Common myeloid progenitor, CD34-positive (primary cell): ENCODE measurements around the gene BSG.

ENCODE experiments used
- CTCF ChIA-PET: fragments of 350-600 bp; sonication (Branson Sonifier 250); formaldehyde crosslinking; loops from one replicate; lab custom pipeline; 2021; ENCODE audit warnings: antibody characterized with exemption; lab: Charles Lee
- POLR2A ChIA-PET: fragments of 350-600 bp; sonication (Branson Sonifier 250); formaldehyde crosslinking; loops from one replicate; lab custom pipeline; 2021; ENCODE audit warnings: antibody characterized with exemption; lab: Charles Lee
- DNase-seq, 3 donors: peaks; one replicate each; pipeline versions ENCODE4 v3.0.0 to v3.0.0-alpha.2; 2013
- H3K27ac ChIP-seq, 2 experiments: 1 replicate in 1 of 2; 2 replicates in 1 of 2; pipeline ENCODE4 v1.7.0; 2013; ENCODE audit warnings: inconsistent platforms in 2 of 2, low read length in 2 of 2, mild to moderate bottlenecking in 2 of 2, low read depth in 1 of 2, moderate library complexity in 1 of 2; ENCODE audit not compliant: severe bottlenecking in 2 of 2, insufficient read depth in 1 of 2, poor library complexity in 1 of 2
- H3K27me3 ChIP-seq, 5 experiments: replicated peaks in 2 of 5; 1 replicate in 3 of 5; 2 replicates in 2 of 5; pipeline versions ENCODE4 v1.6.1 to v1.7.0; 2013; ENCODE audit warnings: low read length in 4 of 5, mild to moderate bottlenecking in 2 of 5, moderate library complexity in 2 of 5, inconsistent platforms in 1 of 5; ENCODE audit not compliant: insufficient read depth in 5 of 5, control insufficient read depth in 4 of 5
- H3K36me3 ChIP-seq, 4 experiments: 1 replicate in 2 of 4; 2 replicates in 2 of 4; pipeline versions ENCODE4 v1.6.1 to v1.7.0; 2013; ENCODE audit warnings: low read length in 3 of 4, control low read depth in 1 of 4, mild to moderate bottlenecking in 1 of 4; ENCODE audit not compliant: control insufficient read depth in 4 of 4, insufficient read depth in 4 of 4
- H3K4me1 ChIP-seq, 4 experiments: 1 replicate in 3 of 4; 2 replicates in 1 of 4; pipeline versions ENCODE4 v1.6.1 to v1.7.1; 2013; ENCODE audit warnings: low read length in 3 of 4, mild to moderate bottlenecking in 3 of 4, control low read depth in 1 of 4, inconsistent platforms in 1 of 4, moderate library complexity in 1 of 4; ENCODE audit not compliant: control insufficient read depth in 4 of 4, insufficient read depth in 4 of 4; ENCODE audit errors: control extremely low read depth in 1 of 4
- H3K4me3 ChIP-seq, 7 experiments: 1 replicate in 4 of 7; 2 replicates in 3 of 7; pipeline versions ENCODE4 v1.5.1 to v1.7.0; 2013; ENCODE audit warnings: mild to moderate bottlenecking in 7 of 7, low read length in 6 of 7, moderate library complexity in 6 of 7, inconsistent platforms in 2 of 7, low read depth in 2 of 7, control low read depth in 1 of 7; ENCODE audit not compliant: insufficient read depth in 4 of 7, control insufficient read depth in 1 of 7; ENCODE audit errors: extremely low read depth in 1 of 7
- H3K9me3 ChIP-seq, 5 experiments: 1 replicate in 4 of 5; 2 replicates in 1 of 5; pipeline versions ENCODE4 v1.6.1 to v1.7.1; 2013; ENCODE audit warnings: low read length in 4 of 5, mild to moderate bottlenecking in 2 of 5, inconsistent platforms in 1 of 5, low read depth in 1 of 5, moderate library complexity in 1 of 5; ENCODE audit not compliant: control insufficient read depth in 4 of 5, insufficient read depth in 2 of 5; ENCODE audit errors: control extremely low read depth in 1 of 5
- WGBS: methylation state at CpG from one replicate; pipeline ENCODE4 v1.1.5; 2013; ENCODE audit not compliant: insufficient coverage; 5-methylcytosine and 5-hydroxymethylcytosine counted together

Gene BSG

GRCh38 chr19:535017-535835, 37.2 kb upstream of the BSG start:
- peaks cover 9 to 41% (median 30%) of the 10 kb centered on the region in 4 experiments for H3K36me3 ChIP-seq
- no peak overlapping the region for H3K4me3 ChIP-seq
- H3K9me3 ChIP-seq, result no peaks in the 10 kb centered on the region
- no peaks in the 10 kb centered on the region for H3K27me3 ChIP-seq
- POLR2A ChIA-PET, result no interaction called here
- DNase-seq, result no peak
- no peak overlapping the region for H3K27ac ChIP-seq
- WGBS, result 95% methylated on average over 12 of the region's 16 CpGs
- peaks cover 0 to 27% (median 22%) of the 10 kb centered on the region in 4 experiments for H3K4me1 ChIP-seq
- CTCF ChIA-PET, result no interaction called here

GRCh38 chr19:536031-536880, 36.1 kb upstream of the BSG start:
- DNase-seq, result no peak
- Histone ChIP-seq H3K4me1 (peaks cover 0 to 20% (median 16%) of the 10 kb centered on the region in 4 experiments), H3K27ac (no peak overlapping the region), H3K36me3 (peaks cover 9 to 42% (median 31%) of the 10 kb centered on the region in 4 experiments), H3K27me3 (no peaks in the 10 kb centered on the region), H3K9me3 (no peaks in the 10 kb centered on the region), H3K4me3 (no peak overlapping the region)
- CTCF ChIA-PET, result no interaction called here
- POLR2A ChIA-PET, result no interaction called here
- WGBS, result 94% methylated on average over 53 of the region's 55 CpGs

GRCh38 chr19:536881-537404, 35.5 kb upstream of the BSG start:
- ChIA-PET POLR2A (no interaction called here), CTCF (no interaction called here)
- peaks cover 0 to 20% (median 15%) of the 10 kb centered on the region in 4 experiments for H3K4me1 ChIP-seq
- H3K9me3 ChIP-seq, result no peaks in the 10 kb centered on the region
- no peak overlapping the region for H3K27ac ChIP-seq
- no peak overlapping the region for H3K4me3 ChIP-seq
- DNase-seq, result no peak
- 97% methylated on average over 17 of the region's 26 CpGs for WGBS
- H3K27me3 ChIP-seq, result no peaks in the 10 kb centered on the region
- H3K36me3 ChIP-seq, result peaks cover 9 to 49% (median 35%) of the 10 kb centered on the region in 4 experiments

GRCh38 chr19:538641-539428, 33.6 kb upstream of the BSG start:
- WGBS, result 95% methylated on average over 34 of the region's 40 CpGs
- H3K4me3 ChIP-seq, result no peak overlapping the region
- peaks cover 0 to 7% (median 3%) of the 10 kb centered on the region in 4 experiments for H3K4me1 ChIP-seq
- H3K36me3 ChIP-seq, result peaks cover 11 to 57% (median 40%) of the 10 kb centered on the region in 4 experiments
- CTCF ChIA-PET, result no interaction called here
- H3K27ac ChIP-seq, result no peak overlapping the region
- POLR2A ChIA-PET, result no interaction called here
- H3K27me3 ChIP-seq, result no peaks in the 10 kb centered on the region
- DNase-seq, result no peak
- no peaks in the 10 kb centered on the region for H3K9me3 ChIP-seq

- H3K36me3 ChIP-seq, result peaks cover 11 to 57% (median 40%) of the 10 kb centered on the region in 4 experiments
- H3K27ac ChIP-seq, result no peak overlapping the region
- ChIA-PET POLR2A (no interaction called here), CTCF (no interaction called here)
- H3K27me3 ChIP-seq, result peaks cover 0 to 4% (median 0%) of the 10 kb centered on the region in 5 experiments
- no peak overlapping the region for H3K4me3 ChIP-seq
- DNase-seq, result no peak
- 94% methylated on average over 23 of the region's 30 CpGs for WGBS
- no peaks in the 10 kb centered on the region for H3K9me3 ChIP-seq
- H3K4me1 ChIP-seq, result peaks cover 0 to 4% (median 2%) of the 10 kb centered on the region in 4 experiments
Measured at GRCh38 chr19:539429-540030, 32.9 kb upstream of the BSG start.

GRCh38 chr19:540867-541637, 31.3 kb upstream of the BSG start:
- H3K9me3 ChIP-seq, result no peaks in the 10 kb centered on the region
- H3K27ac ChIP-seq, result no peak overlapping the region
- no peak overlapping the region for H3K4me3 ChIP-seq
- no peak for DNase-seq
- WGBS, result 93% methylated on average over 40 of the region's 51 CpGs
- ChIA-PET POLR2A (no interaction called here), CTCF (no interaction called here)
- peaks cover 11 to 48% (median 36%) of the 10 kb centered on the region in 4 experiments for H3K36me3 ChIP-seq
- H3K27me3 ChIP-seq, result peaks cover 0 to 10% (median 0%) of the 10 kb centered on the region in 5 experiments
- peaks cover 0 to 4% (median 2%) of the 10 kb centered on the region in 4 experiments for H3K4me1 ChIP-seq
